SK-N-SH (cell line): Measurements from ENCODE around the gene LAP3. TPM values are rescaled to one million over a fixed set of nuclear protein-coding genes. Genes with fewer than 3 reads are reported as not detected.
"Not testable (repeated sequence)": the region's sequence is repeated elsewhere in the genome, so short reads cannot be mapped to it uniquely, and the experiment has no call there.

Source experiments
- CTCF ChIA-PET: fragments of 300-600, 350-600 bp; formaldehyde crosslinking; extraction: SDS; loops from one replicate; lab custom pipeline; 2021; lab: Yijun Ruan, JAX
- POLR2A ChIA-PET: fragments of 350-600 bp; sonication (Branson Sonifier 250); formaldehyde crosslinking; extraction: SDS; loops from one replicate; lab custom pipeline; 2020; ENCODE audit warnings: antibody characterized with exemption, inconsistent platforms; lab: Yijun Ruan, JAX
- DNase-seq: peaks from one replicate; pipeline ENCODE4 v3.0.0; 2012
- H2AFZ ChIP-seq: fragments of 200-600 bp; sonication (generic); 2 replicates; pipeline ENCODE4 v1.8.1; 2016; ENCODE audit warnings: antibody characterized with exemption, mild to moderate bottlenecking, low read depth
- H3F3A ChIP-seq: fragments of 200-600 bp; sonication (generic); replicated peaks from 2 replicates; pipeline ENCODE3; 2016; ENCODE audit warnings: antibody characterized with exemption, mild to moderate bottlenecking; ENCODE audit not compliant: insufficient read depth
- H3K27ac ChIP-seq, 2 experiments: fragments of 200-500 bp in 1 of 2; fragments of 200-600 bp in 1 of 2; sonication (Bioruptor generic) in 1 of 2; sonication (generic), shearing (Covaris generic) in 1 of 2; 2 replicates each; pipeline versions ENCODE4 v1.5.1 to v1.6.1; 2014 to 2016; ENCODE audit warnings: low read depth in 2 of 2, inconsistent platforms in 1 of 2, low read length in 1 of 2, mild to moderate bottlenecking in 1 of 2, mixed read lengths in 1 of 2
- H3K27me3 ChIP-seq: fragments of 200-600 bp; sonication (generic), shearing (Covaris generic); 2 replicates; pipeline ENCODE4 v1.6.1; 2016; ENCODE audit warnings: mixed run types; ENCODE audit not compliant: insufficient read depth
- H3K36me3 ChIP-seq, 2 experiments: fragments of 200-500 bp in 1 of 2; fragments of 200-600 bp in 1 of 2; sonication (Bioruptor generic) in 1 of 2; sonication (generic) in 1 of 2; replicated peaks in 1 of 2; 2 replicates each; pipeline versions ENCODE3 to v1.5.1; 2014 to 2016; ENCODE audit warnings: low read length in 1 of 2, mild to moderate bottlenecking in 1 of 2; ENCODE audit not compliant: insufficient read depth in 2 of 2, control insufficient read depth in 1 of 2
- H3K4me1 ChIP-seq, 2 experiments: fragments of 200-500 bp in 1 of 2; fragments of 200-600 bp in 1 of 2; sonication (Bioruptor generic) in 1 of 2; sonication (generic), shearing (Covaris generic) in 1 of 2; 2 replicates each; pipeline versions ENCODE4 v1.5.1 to v1.6.1; 2014 to 2016; ENCODE audit warnings: low read depth in 1 of 2, low read length in 1 of 2, mixed run types in 1 of 2; ENCODE audit not compliant: insufficient read depth in 2 of 2, control insufficient read depth in 1 of 2
- H3K4me2 ChIP-seq: fragments of 200-600 bp; sonication (generic), shearing (Covaris generic); 2 replicates; pipeline ENCODE4 v1.6.1; 2017; ENCODE audit warnings: mixed run types
- H3K4me3 ChIP-seq, 2 experiments: fragments of 200-500 bp in 1 of 2; fragments of 200-600 bp in 1 of 2; sonication (Bioruptor generic) in 1 of 2; sonication (generic), shearing (Covaris generic) in 1 of 2; 2 replicates each; pipeline versions ENCODE4 v1.5.1 to v1.8.1; 2014 to 2016; ENCODE audit warnings: low read depth in 2 of 2, inconsistent platforms in 1 of 2, low read length in 1 of 2, mild to moderate bottlenecking in 1 of 2, mixed read lengths in 1 of 2, moderate library complexity in 1 of 2
- H3K79me2 ChIP-seq: fragments of 200-600 bp; sonication (generic); 2 replicates; pipeline ENCODE4 v1.8.1; 2017; ENCODE audit warnings: mild to moderate bottlenecking; ENCODE audit not compliant: insufficient read depth
- H3K9ac ChIP-seq: fragments of 200-600 bp; sonication (generic); 2 replicates; pipeline ENCODE4 v1.6.1; 2017; ENCODE audit warnings: mixed run types
- H3K9me2 ChIP-seq: fragments of 200-600 bp; sonication (generic); 2 replicates; pipeline ENCODE4 v1.6.1; 2017; ENCODE audit warnings: mixed run types
- H3K9me3 ChIP-seq: fragments of 200-600 bp; sonication (generic); 2 replicates; pipeline ENCODE4 v1.6.1; 2017; ENCODE audit warnings: mixed run types, mild to moderate bottlenecking, moderate library complexity
- H4K20me1 ChIP-seq: fragments of 200-600 bp; sonication (generic); 2 replicates; pipeline ENCODE4 v1.6.1; 2017; ENCODE audit warnings: mild to moderate bottlenecking, mixed run types; ENCODE audit not compliant: insufficient read depth
- NFIC ChIP-seq: IDR thresholded peaks from 2 replicates; pipeline ENCODE4 v1.4.0; 2012; ENCODE audit warnings: borderline replicate concordance
- PBX3 ChIP-seq: IDR thresholded peaks from 2 replicates; pipeline ENCODE4; 2012
- RXRA ChIP-seq: IDR thresholded peaks from 2 replicates; pipeline ENCODE4 v1.4.0; 2012; ENCODE audit warnings: low read depth, mild to moderate bottlenecking, borderline replicate concordance
- SMC3 ChIP-seq: IDR thresholded peaks from 2 replicates; pipeline ENCODE4 v1.6.1; 2012; ENCODE audit warnings: low read depth, low read length, improper control_type of control experiment
- WGBS: methylation state at CpG from one replicate; pipeline ENCODE4 v1.1.6; 2017; ENCODE audit warnings: low lambda C conversion rate; 5-methylcytosine and 5-hydroxymethylcytosine counted together
- polyA plus RNA-seq, 3 experiments: library from polyadenylated mRNA; depleted of rRNA; stranded (reverse); fragments of >200 nt; gene quantifications; 2 replicates each; pipeline ENCODE4 v1.2.3, GENCODE V29; 2012

Gene LAP3
- polyA plus RNA-seq, 1 of the 3 experiments (the other 2 are of a cell fraction): 53.2 TPM

DNA sequence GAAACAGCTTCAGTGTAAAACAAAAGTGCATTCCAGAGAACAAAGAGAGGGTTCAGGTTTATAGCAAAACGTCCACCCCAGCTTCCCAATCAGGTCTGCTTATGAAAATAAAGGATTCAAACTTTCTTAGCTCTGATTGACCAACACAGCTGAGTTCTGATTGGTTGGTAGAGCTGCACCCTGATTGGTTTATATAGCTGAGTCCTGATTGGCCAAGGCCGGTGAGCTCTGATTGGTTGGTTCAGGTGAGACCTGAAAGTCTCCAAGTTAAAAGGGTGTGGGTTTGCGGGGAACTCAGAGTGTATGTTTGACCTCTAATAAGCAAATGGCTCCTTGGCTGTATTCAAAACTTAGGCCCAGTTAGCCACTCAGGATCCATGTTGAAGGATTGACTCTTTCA, 41.1 kb upstream of the LAP3 start (continued):
- TF ChIP-seq PBX3: no peak

DNA sequence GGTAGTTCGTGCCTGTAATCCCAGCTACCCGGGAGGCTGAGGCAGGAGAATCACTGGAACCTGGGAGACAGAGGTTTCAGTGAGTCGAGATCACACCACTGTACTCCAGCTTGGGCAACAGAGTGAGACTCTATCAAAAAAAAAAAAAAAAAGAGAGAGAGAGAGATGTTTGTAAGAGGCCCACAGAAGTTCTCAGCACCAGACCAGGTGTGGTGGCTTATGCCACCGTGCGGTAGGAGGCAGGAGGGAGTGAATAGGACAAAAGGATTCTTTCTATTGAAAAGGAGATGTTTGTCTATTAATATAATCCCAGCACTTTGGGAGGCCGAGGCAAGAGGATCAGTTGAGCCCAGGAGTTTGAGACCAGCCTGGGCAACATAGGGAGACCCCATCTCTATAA, 39.9 kb upstream of the LAP3 start:
- H4K20me1 ChIP-seq, H3K4me2 ChIP-seq, H3K27me3 ChIP-seq, H3K27ac ChIP-seq, H3K9ac ChIP-seq, H3K79me2 ChIP-seq, H2AFZ ChIP-seq, DNase-seq, H3K4me1 ChIP-seq, H3K9me2 ChIP-seq, POLR2A ChIA-PET, H3K36me3 ChIP-seq, H3K4me3 ChIP-seq, H3K9me3 ChIP-seq, H3F3A ChIP-seq: not testable (repeated sequence)
- CTCF ChIA-PET: interaction anchor here (0.7 to 2.8 kb wide), 3 partner anchors 12 to 26 kb away, joined by 3 to 8 read pairs (median 3); partner anchors contain the start of gene QDPR
- WGBS: 72% methylated on average over 6 of the region's 6 CpGs

GRCh38 chr4:17544205-17544604, 32.8 kb upstream of the LAP3 start:
- H3K27ac ChIP-seq: no peak overlapping the region
- DNase-seq: no peak
- no peaks in the 10 kb centered on the region for H4K20me1 ChIP-seq
- H3K4me1 ChIP-seq: peaks cover 0 to 3% of the 10 kb centered on the region in 2 experiments; a peak in 1 of 4 replicates
- no peaks in the 10 kb centered on the region for H3K79me2 ChIP-seq
- no peaks in the 10 kb centered on the region for H3K36me3 ChIP-seq
- no peaks in the 10 kb centered on the region for H3K9me3 ChIP-seq
- no peaks in the 10 kb centered on the region for H3F3A ChIP-seq
- ChIA-PET POLR2A (no interaction called here), CTCF (interaction anchor here (1.6 kb wide), 1 partner anchor 10 kb away, joined by 4 read pairs; no protein-coding TSS in a partner anchor)
- H3K27me3 ChIP-seq: no peaks in the 10 kb centered on the region; the same call in 1 of the 2 replicates
- WGBS: 50% methylated on average over 6 of the region's 6 CpGs
- 0 out of 2 replicates have a peak overlapping the region, but pooled peaks have one; percentile 59 for H2AFZ ChIP-seq
- no peak overlapping the region for H3K9ac ChIP-seq
- H3K4me3 ChIP-seq: no peak overlapping the region
- TF ChIP-seq RXRA: no peak
- no peaks in the 10 kb centered on the region for H3K9me2 ChIP-seq
- no peak overlapping the region for H3K4me2 ChIP-seq

DNA sequence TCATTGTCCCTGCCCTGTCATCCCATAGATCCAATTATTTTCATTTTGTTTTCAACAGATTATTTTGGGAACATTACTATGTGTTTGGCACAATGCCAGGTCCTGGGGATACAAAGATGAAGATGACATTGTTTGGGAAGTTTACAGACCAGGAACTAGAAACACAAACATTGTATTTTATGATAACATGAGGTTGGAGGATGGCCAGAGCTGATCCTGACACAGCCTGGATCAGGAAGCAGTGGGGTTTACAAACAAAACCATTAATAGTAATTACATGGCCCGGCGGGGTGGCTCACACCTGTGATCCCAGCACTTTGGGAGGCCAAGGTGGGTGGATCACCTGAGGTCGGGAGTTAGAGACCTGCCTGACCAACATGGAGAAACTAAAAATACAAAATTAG, 32.2 kb upstream of the LAP3 start:
- POLR2A ChIA-PET: no interaction called here
- peak; percentile 36 for DNase-seq
- no peaks in the 10 kb centered on the region for H3K9me3 ChIP-seq
- H3K79me2 ChIP-seq: no peaks in the 10 kb centered on the region
- CTCF ChIA-PET: interaction anchor here (0.9 to 1.6 kb wide), 3 partner anchors 9 to 260 kb away, joined by 4 read pairs; no protein-coding TSS in a partner anchor
- H3K36me3 ChIP-seq: no peaks in the 10 kb centered on the region
- H3K4me2 ChIP-seq: no peak overlapping the region
- no peak overlapping the region for H3K4me3 ChIP-seq
- no peak overlapping the region for H3K27ac ChIP-seq
- no peaks in the 10 kb centered on the region for H3K9me2 ChIP-seq
- no peaks in the 10 kb centered on the region for H4K20me1 ChIP-seq
- H3F3A ChIP-seq: no peaks in the 10 kb centered on the region
- no peaks in the 10 kb centered on the region; the same call in 1 of the 2 replicates for H3K27me3 ChIP-seq
- WGBS: 60% methylated on average over 3 of the region's 3 CpGs
- no peak for TF ChIP-seq SMC3
- TF ChIP-seq NFIC: 0 out of 2 replicates have a peak, but pooled peaks have one; percentile 13
- H3K9ac ChIP-seq: no peak overlapping the region
- no peak overlapping the region for H2AFZ ChIP-seq
- peaks cover 0 to 3% of the 10 kb centered on the region in 2 experiments; a peak in 1 of 4 replicates for H3K4me1 ChIP-seq
